Kidney epithelial cell (primary cell): ENCODE measurements around the gene APLP2. TPM values are rescaled to one million over a fixed set of nuclear protein-coding genes. Genes with fewer than 3 reads are reported as not detected.

Experiments
- DNase-seq: peaks from one replicate; pipeline ENCODE4 v3.0.0-alpha.2; 2010; ENCODE audit warnings: low read depth
- H3K27me3 ChIP-seq: 2 replicates; pipeline ENCODE4 v1.6.0; 2011; ENCODE audit warnings: low read length; ENCODE audit not compliant: control insufficient read depth, insufficient read depth
- H3K36me3 ChIP-seq: 2 replicates; pipeline ENCODE4 v1.5.1; 2011; ENCODE audit warnings: low read length; ENCODE audit not compliant: control insufficient read depth, insufficient read depth
- H3K4me3 ChIP-seq: 2 replicates; pipeline ENCODE4 v1.5.1; 2011; ENCODE audit warnings: low read depth, mild to moderate bottlenecking, control low read depth, low read length
- CTCF ChIP-seq: IDR thresholded peaks from 2 replicates; pipeline ENCODE4 v1.5.1; 2011; ENCODE audit warnings: mild to moderate bottlenecking, moderate library complexity, low read length, control low read depth, inconsistent platforms; ENCODE audit not compliant: insufficient read depth, poor library complexity, severe bottlenecking
- total RNA-seq: library from RNA; depleted of rRNA; stranded (reverse); fragments of >200 nt; gene quantifications from 2 replicates; pipeline ENCODE4 v1.2.3, GENCODE V29; 2015

APLP2 gene
- total RNA-seq, 1 donor from 2014 or later = 586 TPM

DNA sequence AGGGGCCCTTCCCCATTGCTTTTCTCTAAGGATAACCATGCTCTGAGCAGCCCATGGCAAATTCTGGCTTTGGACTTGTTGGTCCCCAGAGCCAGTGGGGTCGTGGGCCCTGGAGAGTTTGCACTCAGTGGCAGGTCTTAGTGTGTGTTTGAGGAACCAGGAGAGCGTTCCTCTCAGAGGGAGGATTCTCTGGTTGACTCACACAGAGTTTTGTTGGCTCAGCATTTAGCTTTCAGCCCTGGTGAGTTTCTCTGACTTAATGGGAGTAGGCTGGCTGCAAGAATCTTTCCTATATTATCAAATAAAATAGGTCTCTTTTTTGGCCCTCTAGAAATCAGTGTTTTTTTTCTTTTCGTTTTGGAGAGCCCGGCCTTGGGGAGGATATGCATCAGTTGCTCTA, 110.8 kb downstream of the APLP2 start:
- DNase-seq = no peak

DNA sequence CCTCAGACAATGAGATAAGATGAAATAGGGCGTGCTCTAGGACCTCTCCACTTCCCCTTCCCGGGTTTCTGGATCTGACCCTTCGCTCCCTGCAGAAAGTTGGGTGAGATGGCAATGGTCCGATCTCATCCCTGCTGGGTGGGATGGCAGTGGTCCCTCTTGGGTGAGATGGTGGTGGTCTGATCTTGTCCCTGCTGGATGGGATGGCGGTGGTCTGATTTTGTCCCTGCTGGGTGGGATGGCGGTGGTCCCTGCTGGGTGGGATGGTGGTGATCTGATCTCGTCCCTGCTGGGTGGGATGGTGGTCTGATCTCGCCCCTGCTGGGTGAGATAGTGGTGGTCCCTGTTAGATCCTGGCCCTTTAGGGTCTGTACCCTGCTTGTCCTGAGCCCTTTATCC, 111.2 kb downstream of the APLP2 start:
- no peak for TF ChIP-seq CTCF
- DNase-seq = no peak
- Histone ChIP-seq H3K36me3 (no peaks in the 10 kb centered on the region), H3K4me3 (no peak overlapping the region), H3K27me3 (no peaks in the 10 kb centered on the region)

More for the DNA sequence above, 110.8 kb downstream of the APLP2 start:
- H3K36me3 ChIP-seq = no peaks in the 10 kb centered on the region
- no peak for TF ChIP-seq CTCF
- no peaks in the 10 kb centered on the region for H3K27me3 ChIP-seq
- H3K4me3 ChIP-seq = no peak overlapping the region

DNA sequence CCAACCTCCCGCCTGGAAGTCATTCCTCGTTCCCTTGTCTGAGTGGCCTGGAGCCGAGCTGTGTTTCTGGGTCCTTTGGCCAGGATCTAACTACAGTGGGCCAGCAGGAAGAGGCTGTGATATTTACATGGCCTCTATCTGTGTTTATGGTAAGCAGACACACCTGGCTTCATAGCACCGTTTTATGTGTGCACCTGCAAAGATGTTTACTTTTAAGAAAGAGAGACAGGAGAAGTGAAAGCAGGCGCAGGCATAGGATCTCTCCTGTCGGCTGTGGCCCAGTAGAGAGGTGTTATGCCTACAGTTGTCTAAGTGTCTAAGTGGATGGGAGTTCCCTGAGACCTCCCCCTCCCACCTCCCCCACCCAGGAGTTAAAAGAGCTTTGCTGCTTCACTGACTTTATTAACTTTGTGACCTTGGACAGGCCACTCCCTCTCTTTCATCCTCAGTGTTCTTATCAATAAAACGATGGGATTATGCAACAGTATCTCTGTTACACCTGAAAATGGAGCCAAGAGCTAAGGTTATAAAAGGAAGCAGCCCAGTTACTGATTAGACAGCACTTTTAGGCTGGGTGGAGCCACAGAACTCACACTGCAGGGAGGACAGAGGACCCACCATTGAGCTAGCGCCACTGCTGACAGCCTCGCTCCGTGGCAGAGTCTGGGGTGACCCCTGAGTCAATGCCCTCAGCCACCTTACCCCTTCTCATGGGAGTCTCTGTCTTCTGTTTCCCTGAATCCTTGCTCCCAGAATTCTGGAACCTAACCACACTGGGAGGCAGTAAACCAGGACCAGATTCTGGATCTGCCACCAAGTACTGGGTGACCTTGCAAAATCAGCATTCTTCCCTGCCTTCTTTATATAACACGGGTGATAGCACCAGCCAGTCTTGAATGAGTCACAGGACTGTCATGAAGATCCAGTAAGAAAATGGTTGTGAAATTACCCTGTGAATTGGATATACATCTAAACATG, 111.9 kb downstream of the APLP2 start:
- no peak overlapping the region for H3K4me3 ChIP-seq
- no peak for TF ChIP-seq CTCF
- no peak for DNase-seq

DNA sequence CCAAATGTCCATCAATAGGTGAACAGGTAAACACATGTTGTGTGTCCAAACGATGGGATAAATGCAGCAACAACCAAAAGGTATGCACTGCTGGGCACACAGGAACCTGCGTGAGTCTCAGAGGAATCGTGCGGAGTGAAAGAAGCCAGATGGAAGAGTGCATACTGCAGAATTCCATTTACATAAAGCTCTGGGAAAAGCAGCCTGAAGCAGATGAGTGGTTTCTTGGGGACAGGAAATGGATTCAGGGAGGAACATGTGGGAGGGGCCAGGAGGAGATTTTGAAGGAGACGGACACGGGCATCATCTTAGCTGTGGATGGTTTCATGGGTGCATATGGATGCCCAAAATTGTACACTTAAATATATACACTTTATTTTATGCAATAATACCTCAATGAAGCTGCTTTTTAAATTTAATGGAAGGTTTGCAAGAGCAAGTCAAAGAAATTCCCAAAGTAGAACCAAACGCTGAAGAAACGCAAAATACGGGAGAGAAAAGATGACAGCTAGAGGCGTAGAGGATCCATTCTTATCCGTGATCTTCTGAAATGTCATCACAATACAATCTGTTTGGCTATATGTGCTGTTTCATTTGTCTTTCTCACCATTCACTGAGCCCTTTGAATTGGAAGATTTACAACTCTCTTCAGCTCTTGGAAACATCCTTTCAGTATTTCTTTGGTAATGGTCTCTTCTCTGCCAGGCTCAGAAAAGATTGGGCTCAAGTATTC, 114.3 kb downstream of the APLP2 start:
- Histone ChIP-seq H3K36me3 (no peaks in the 10 kb centered on the region), H3K4me3 (no peak overlapping the region), H3K27me3 (no peaks in the 10 kb centered on the region)
- TF ChIP-seq CTCF = no peak
- DNase-seq = no peak

More for the DNA sequence above, 111.9 kb downstream of the APLP2 start:
- Histone ChIP-seq H3K36me3 (no peaks in the 10 kb centered on the region), H3K27me3 (no peaks in the 10 kb centered on the region)

- DNase-seq = no peak
- Histone ChIP-seq H3K4me3 (no peak overlapping the region), H3K27me3 (no peaks in the 10 kb centered on the region), H3K36me3 (no peaks in the 10 kb centered on the region)
- no peak for TF ChIP-seq CTCF
These were observed 117.4 kb downstream of the APLP2 start for GRCh38 chr11:130187096-130187495.
